IPS-NIHi7 (cell line): ENCODE measurements around the gene ZMYND19.
"Not testable (repeated sequence)": the region's sequence is repeated elsewhere in the genome, so short reads cannot be mapped to it uniquely, and the experiment has no call there.

Experiments used
- DNase-seq: peaks from one replicate; pipeline ENCODE4 v3.0.0; 2012; ENCODE audit warnings: mixed read lengths; ENCODE audit errors: extremely low spot score

ZMYND19 gene

DNA sequence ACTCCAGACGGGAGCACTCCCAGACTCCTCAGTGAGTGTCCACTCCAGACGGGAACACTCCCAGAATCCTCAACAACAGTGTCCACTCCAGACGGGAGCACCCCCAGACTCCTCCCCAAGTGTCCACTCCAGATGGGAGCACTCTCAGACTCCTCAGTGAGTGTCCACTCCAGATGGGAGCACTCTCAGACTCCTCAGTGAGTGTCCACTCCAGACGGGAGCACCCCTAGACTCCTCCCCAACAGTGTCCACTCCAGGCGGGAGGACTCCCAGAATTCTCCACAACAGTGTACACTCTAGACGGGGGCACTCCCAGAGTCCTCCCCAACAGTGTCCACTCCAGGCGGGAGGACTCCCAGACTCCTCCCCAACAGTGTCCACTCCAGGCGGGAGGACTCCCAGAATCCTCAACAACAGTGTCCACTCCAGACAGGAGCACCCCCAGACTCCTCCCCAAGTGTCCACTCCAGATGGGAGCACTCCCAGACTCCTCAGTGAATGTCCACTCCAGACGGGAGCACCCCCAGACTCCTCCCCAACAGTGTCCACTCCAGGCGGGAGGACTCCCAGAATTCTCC is 57.3 kb downstream of the ZMYND19 start:
- not testable (repeated sequence) for DNase-seq
